SK-N-MC (cell line): Measurements from ENCODE around the gene ROBO4.

Experiments
- DNase-seq: peaks from one replicate; pipeline ENCODE4 v3.0.0-alpha.2; 2011; ENCODE audit warnings: low read depth, low spot score
- H3K27ac ChIP-seq: fragments of 200-600 bp; sonication (generic); 2 replicates; pipeline ENCODE4 v1.5.1; 2016; ENCODE audit warnings: mixed run types
- H3K36me3 ChIP-seq: fragments of 200-600 bp; sonication (generic); 2 replicates; pipeline ENCODE4 v1.6.1; 2017; ENCODE audit warnings: antibody characterized with exemption, low read length, mixed read lengths; ENCODE audit not compliant: insufficient read depth
- H3K4me3 ChIP-seq: fragments of 200-600 bp; sonication (generic); 2 replicates; pipeline ENCODE4 v1.5.1; 2016
- H3K9ac ChIP-seq: fragments of 200-600 bp; sonication (generic); 2 replicates; pipeline ENCODE4 v1.8.0; 2017; ENCODE audit warnings: mixed run types, mixed read lengths; ENCODE audit not compliant: insufficient read length
- H3K9me3 ChIP-seq: fragments of 200-600 bp; sonication (generic); 2 replicates; pipeline ENCODE4 v1.6.1; 2017; ENCODE audit warnings: low read depth, mild to moderate bottlenecking, antibody characterized with exemption, low read length, moderate library complexity, mixed read lengths
- EZH2 ChIP-seq: fragments of 200-600 bp; sonication (generic); IDR thresholded peaks from one replicate; pipeline ENCODE4 v1.6.1; 2017; ENCODE audit warnings: antibody characterized with exemption
- FOXP2 ChIP-seq: optimal IDR thresholded peaks from 2 replicates; pipeline ENCODE3; 2011; ENCODE audit warnings: mild to moderate bottlenecking, moderate library complexity; ENCODE audit not compliant: insufficient read depth; ENCODE audit errors: extremely low read length, control extremely low read depth
- POLR2AphosphoS5 ChIP-seq: IDR thresholded peaks from 2 replicates; pipeline ENCODE4 v1.6.1; 2012; ENCODE audit warnings: mild to moderate bottlenecking, low read depth, low read length, borderline replicate concordance

ROBO4 gene

GRCh38 chr11:124880290-124880611 is 17.4 kb downstream of the ROBO4 start:
- no peak for DNase-seq
- Histone ChIP-seq H3K9me3 (no peaks in the 10 kb centered on the region), H3K4me3 (no peak overlapping the region), H3K27ac (no peak overlapping the region), H3K9ac (no peak overlapping the region), H3K36me3 (no peaks in the 10 kb centered on the region)
- TF ChIP-seq FOXP2 (no peak), POLR2AphosphoS5 (no peak), EZH2 (no peak)

GRCh38 chr11:124879493-124880289 is 18.0 kb downstream of the ROBO4 start:
- Histone ChIP-seq H3K9ac (no peak overlapping the region), H3K9me3 (no peaks in the 10 kb centered on the region), H3K27ac (no peak overlapping the region), H3K36me3 (no peaks in the 10 kb centered on the region), H3K4me3 (no peak overlapping the region)
- DNase-seq: no peak
- no peak for TF ChIP-seq FOXP2
- no peak for TF ChIP-seq EZH2
- TF ChIP-seq POLR2AphosphoS5: no peak

GRCh38 chr11:124878759-124879492 is 18.7 kb downstream of the ROBO4 start:
- no peak for TF ChIP-seq EZH2
- no peak for TF ChIP-seq POLR2AphosphoS5
- no peak for TF ChIP-seq FOXP2
- DNase-seq: no peak
- no peaks in the 10 kb centered on the region for H3K36me3 ChIP-seq
- no peak overlapping the region for H3K4me3 ChIP-seq
- H3K9ac ChIP-seq: no peak overlapping the region
- H3K27ac ChIP-seq: no peak overlapping the region
- H3K9me3 ChIP-seq: no peaks in the 10 kb centered on the region

GRCh38 chr11:124877910-124878758 is 19.5 kb downstream of the ROBO4 start:
- Histone ChIP-seq H3K9ac (no peak overlapping the region), H3K9me3 (no peaks in the 10 kb centered on the region), H3K27ac (no peak overlapping the region), H3K36me3 (no peaks in the 10 kb centered on the region), H3K4me3 (no peak overlapping the region)
- TF ChIP-seq EZH2 (no peak), POLR2AphosphoS5 (no peak), FOXP2 (no peak)
- no peak for DNase-seq

GRCh38 chr11:124877631-124877909 is 20.1 kb downstream of the ROBO4 start:
- Histone ChIP-seq H3K9ac (no peak overlapping the region), H3K4me3 (no peak overlapping the region), H3K27ac (no peak overlapping the region), H3K36me3 (no peaks in the 10 kb centered on the region), H3K9me3 (no peaks in the 10 kb centered on the region)
- TF ChIP-seq POLR2AphosphoS5 (no peak), EZH2 (no peak), FOXP2 (no peak)
- no peak for DNase-seq

GRCh38 chr11:124876818-124877630 is 20.6 kb downstream of the ROBO4 start:
- no peaks in the 10 kb centered on the region for H3K9me3 ChIP-seq
- H3K36me3 ChIP-seq: no peaks in the 10 kb centered on the region
- no peak overlapping the region for H3K9ac ChIP-seq
- no peak for DNase-seq
- H3K27ac ChIP-seq: no peak overlapping the region
- H3K4me3 ChIP-seq: peak overlapping the region; percentile 97
- TF ChIP-seq EZH2 (no peak), FOXP2 (no peak), POLR2AphosphoS5 (no peak)

- no peak for TF ChIP-seq FOXP2
- no peak for TF ChIP-seq EZH2
- Histone ChIP-seq H3K27ac (no peak overlapping the region), H3K4me3 (peak overlapping the region; percentile 97), H3K9ac (peak overlapping the region; percentile 90), H3K9me3 (no peaks in the 10 kb centered on the region), H3K36me3 (no peaks in the 10 kb centered on the region)
- peak; percentile 57 for DNase-seq
Measured at GRCh38 chr11:124875943-124876817, 21.5 kb downstream of the ROBO4 start.
